Measurements from ENCODE around the gene ESPN. TPM values are rescaled to one million over a fixed set of nuclear protein-coding genes. Genes with fewer than 3 reads are reported as not detected.

ESPN gene
- total RNA-seq, 2 experiments from 2014 or later: not detected

GRCh38 chr1:6502000-6502891 lies 77.7 kb downstream of the ESPN start:
- intact Hi-C loops (cut with micrococcal nuclease; ENCODE audit: unreplicated experiment): no loop called here
- Histone ChIP-seq H3K4me1 (ENCODE audit: insufficient read depth, low read length, poor library complexity, severe bottlenecking) (no peaks in the 10 kb centered on the region), H3K4me2 (ENCODE audit: low read length) (no peak overlapping the region), H3K27ac (ENCODE audit: low read depth, low read length, poor library complexity, severe bottlenecking) (no peak overlapping the region), H4K20me1 (ENCODE audit: insufficient read depth, low read length) (no peaks in the 10 kb centered on the region), H3K9me3 (ENCODE audit: low read length) (no peaks in the 10 kb centered on the region), H3K9me2 (ENCODE audit: insufficient read depth, low read length) (no peaks in the 10 kb centered on the region), H3K79me2 (ENCODE audit: insufficient read depth, low read depth, low read length) (no peaks in the 10 kb centered on the region), H3K4me3 (ENCODE audit: low read depth, low read length, poor library complexity, severe bottlenecking) (no peak overlapping the region), H3K36me3 (ENCODE audit: insufficient read depth, low read length) (no peaks in the 10 kb centered on the region), H2AFZ (ENCODE audit: low read length) (no peak overlapping the region)
- ChIA-PET POLR2A (no interaction called here), CTCF (ENCODE audit: unreplicated experiment) (no interaction called here)
- no TSS peak for BruUV-seq (replicated peaks)
- DNase-seq (ENCODE audit: low spot score): no peak
- TF ChIP-seq EZH2phosphoT487 (IDR thresholded peaks at IDR 0.05; ENCODE audit: borderline replicate concordance, low read depth, low read length): no peak
- TF ChIP-seq, protein P1, sequence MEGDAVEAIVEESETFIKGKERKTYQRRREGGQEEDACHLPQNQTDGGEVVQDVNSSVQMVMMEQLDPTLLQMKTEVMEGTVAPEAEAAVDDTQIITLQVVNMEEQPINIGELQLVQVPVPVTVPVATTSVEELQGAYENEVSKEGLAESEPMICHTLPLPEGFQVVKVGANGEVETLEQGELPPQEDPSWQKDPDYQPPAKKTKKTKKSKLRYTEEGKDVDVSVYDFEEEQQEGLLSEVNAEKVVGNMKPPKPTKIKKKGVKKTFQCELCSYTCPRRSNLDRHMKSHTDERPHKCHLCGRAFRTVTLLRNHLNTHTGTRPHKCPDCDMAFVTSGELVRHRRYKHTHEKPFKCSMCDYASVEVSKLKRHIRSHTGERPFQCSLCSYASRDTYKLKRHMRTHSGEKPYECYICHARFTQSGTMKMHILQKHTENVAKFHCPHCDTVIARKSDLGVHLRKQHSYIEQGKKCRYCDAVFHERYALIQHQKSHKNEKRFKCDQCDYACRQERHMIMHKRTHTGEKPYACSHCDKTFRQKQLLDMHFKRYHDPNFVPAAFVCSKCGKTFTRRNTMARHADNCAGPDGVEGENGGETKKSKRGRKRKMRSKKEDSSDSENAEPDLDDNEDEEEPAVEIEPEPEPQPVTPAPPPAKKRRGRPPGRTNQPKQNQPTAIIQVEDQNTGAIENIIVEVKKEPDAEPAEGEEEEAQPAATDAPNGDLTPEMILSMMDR (conservative IDR thresholded peaks at IDR 0.05; ENCODE audit: low read length): no peak

GRCh38 chr1:6503884-6504602 lies 79.5 kb downstream of the ESPN start:
- Histone ChIP-seq H2AFZ (ENCODE audit: low read length) (no peak overlapping the region), H3K4me2 (ENCODE audit: low read length) (no peak overlapping the region), H3K79me2 (ENCODE audit: insufficient read depth, low read depth, low read length) (no peaks in the 10 kb centered on the region), H3K36me3 (ENCODE audit: insufficient read depth, low read length) (no peaks in the 10 kb centered on the region), H3K9me2 (ENCODE audit: insufficient read depth, low read length) (no peaks in the 10 kb centered on the region), H3K4me1 (ENCODE audit: insufficient read depth, low read length, poor library complexity, severe bottlenecking) (no peaks in the 10 kb centered on the region), H3K27ac (ENCODE audit: low read depth, low read length, poor library complexity, severe bottlenecking) (no peak overlapping the region), H4K20me1 (ENCODE audit: insufficient read depth, low read length) (no peaks in the 10 kb centered on the region; the same call in 1 of the 2 replicates), H3K9me3 (ENCODE audit: low read length) (no peaks in the 10 kb centered on the region), H3K4me3 (ENCODE audit: low read depth, low read length, poor library complexity, severe bottlenecking) (no peak overlapping the region)
- no peak for TF ChIP-seq EZH2phosphoT487 (IDR thresholded peaks at IDR 0.05; ENCODE audit: borderline replicate concordance, low read depth, low read length)
- POLR2A ChIA-PET: no interaction called here
- no TSS peak for BruUV-seq (replicated peaks)
- no peak for DNase-seq (ENCODE audit: low spot score)
- intact Hi-C loops (cut with micrococcal nuclease; ENCODE audit: unreplicated experiment): no loop called here
- CTCF ChIA-PET (ENCODE audit: unreplicated experiment): interaction anchor here (0.6 kb wide), 1 partner anchor 25 kb away, joined by 3 read pairs; no protein-coding TSS in a partner anchor

DNA sequence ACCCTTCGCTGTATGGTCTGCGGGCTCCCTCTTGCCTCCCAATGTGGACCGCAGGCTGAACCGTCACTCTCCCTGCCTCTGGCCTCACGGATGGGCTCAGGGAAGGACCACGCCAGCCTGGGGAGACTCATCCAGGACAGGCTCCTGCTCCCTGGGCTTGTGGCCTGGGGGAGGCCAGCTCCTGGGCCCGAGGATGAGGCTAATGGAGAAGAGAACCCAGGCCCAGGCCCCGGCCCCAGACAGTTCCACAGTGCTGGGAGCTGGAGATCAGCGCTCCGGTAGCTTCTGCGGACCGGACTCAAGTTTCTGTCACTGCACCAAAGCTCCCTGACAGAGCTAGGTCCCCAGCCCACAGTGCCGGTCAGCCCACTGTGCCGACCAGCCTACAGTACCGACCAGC lies 80.3 kb downstream of the ESPN start:
- CTCF ChIA-PET (ENCODE audit: unreplicated experiment): no interaction called here
- no peaks in the 10 kb centered on the region for H3K9me2 ChIP-seq (ENCODE audit: insufficient read depth, low read length)
- H3K36me3 ChIP-seq (ENCODE audit: insufficient read depth, low read length): no peaks in the 10 kb centered on the region
- intact Hi-C loops (cut with micrococcal nuclease; ENCODE audit: unreplicated experiment): no loop called here
- no peak for TF ChIP-seq EZH2phosphoT487 (IDR thresholded peaks at IDR 0.05; ENCODE audit: borderline replicate concordance, low read depth, low read length)
- TF ChIP-seq, protein P1 (conservative IDR thresholded peaks at IDR 0.05; ENCODE audit: low read length): no peak
- H3K4me2 ChIP-seq (ENCODE audit: low read length): no peak overlapping the region
- no peak overlapping the region for H2AFZ ChIP-seq (ENCODE audit: low read length)
- no peaks in the 10 kb centered on the region; the same call in 1 of the 2 replicates for H4K20me1 ChIP-seq (ENCODE audit: insufficient read depth, low read length)
- no peak for DNase-seq (ENCODE audit: low spot score)
- H3K79me2 ChIP-seq (ENCODE audit: insufficient read depth, low read depth, low read length): no peaks in the 10 kb centered on the region
- POLR2A ChIA-PET: no interaction called here
- no peaks in the 10 kb centered on the region for H3K4me1 ChIP-seq (ENCODE audit: insufficient read depth, low read length, poor library complexity, severe bottlenecking)
- H3K27ac ChIP-seq (ENCODE audit: low read depth, low read length, poor library complexity, severe bottlenecking): no peak overlapping the region
- no peaks in the 10 kb centered on the region for H3K9me3 ChIP-seq (ENCODE audit: low read length)
- H3K4me3 ChIP-seq (ENCODE audit: low read depth, low read length, poor library complexity, severe bottlenecking): no peak overlapping the region
- BruUV-seq (replicated peaks): no TSS peak

Measured in OCI-LY7 (cell line).